Measurements from ENCODE around the gene COL1A1.

The COL1A1 gene

GRCh38 chr17:50171371-50172071 lies 29.9 kb downstream of the COL1A1 start:
- DNase-seq (ENCODE audit: low read depth), result no peak

DNA sequence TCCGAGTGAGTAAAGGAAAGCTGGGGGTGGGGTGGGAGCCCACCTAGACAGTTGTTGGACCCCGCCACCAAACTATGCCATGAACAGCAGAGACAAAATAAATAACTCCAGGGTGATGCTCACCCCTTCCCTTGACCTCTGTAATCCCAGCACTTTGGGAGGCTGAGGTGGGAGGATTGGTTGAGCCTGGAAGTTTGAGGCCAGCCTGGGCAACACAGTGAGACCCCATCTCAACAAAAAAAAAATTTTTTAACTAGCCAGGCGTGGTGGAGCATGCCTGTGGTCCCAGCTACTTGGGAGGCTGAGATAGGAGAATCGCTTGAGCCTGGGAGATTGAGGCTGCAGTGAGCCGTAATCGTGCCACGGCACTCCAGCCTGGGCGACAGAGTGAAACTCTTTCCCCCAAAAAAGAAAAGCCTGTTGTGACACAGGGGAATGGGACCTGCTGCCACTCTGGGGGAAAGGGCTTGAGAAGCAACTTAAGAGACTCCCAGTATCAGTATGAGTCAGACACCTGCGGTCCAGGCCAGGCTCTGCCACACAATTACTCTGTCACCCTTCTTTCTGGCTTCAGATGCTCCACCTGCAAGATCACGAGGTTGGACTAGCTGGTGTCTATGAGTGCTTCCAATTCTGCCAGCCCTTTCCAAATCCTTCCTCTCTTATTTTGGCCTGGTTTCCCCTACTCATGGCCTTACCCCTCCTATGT lies 30.6 kb downstream of the COL1A1 start:
- DNase-seq (ENCODE audit: low read depth), result no peak

- no peak for DNase-seq (ENCODE audit: low read depth)
Measured at GRCh38 chr17:50169881-50170459, 31.5 kb downstream of the COL1A1 start.

- DNase-seq (ENCODE audit: low read depth), result no peak
Measured at GRCh38 chr17:50169121-50169764, 32.2 kb downstream of the COL1A1 start.

DNA sequence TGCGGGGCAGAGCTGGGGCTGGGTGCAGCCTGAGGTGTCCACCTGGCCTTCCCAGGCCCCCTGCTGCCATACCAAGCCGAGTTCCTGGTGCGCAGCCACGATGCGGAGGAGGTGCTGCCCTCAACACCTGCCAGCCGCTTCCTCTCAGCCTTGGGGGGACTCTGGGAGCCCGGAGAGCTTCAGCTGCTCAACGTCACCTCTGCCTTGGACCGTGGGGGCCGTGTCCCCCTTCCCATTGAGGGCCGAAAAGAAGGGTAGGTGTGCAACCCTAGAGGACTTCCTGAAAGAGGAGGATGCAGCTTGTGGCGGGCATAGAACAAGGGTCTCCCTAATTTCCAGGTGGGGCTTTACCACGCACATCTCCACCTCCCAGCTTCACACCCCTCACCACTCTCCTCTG lies 33.1 kb downstream of the COL1A1 start:
- DNase-seq (ENCODE audit: low read depth), result no peak

DNA sequence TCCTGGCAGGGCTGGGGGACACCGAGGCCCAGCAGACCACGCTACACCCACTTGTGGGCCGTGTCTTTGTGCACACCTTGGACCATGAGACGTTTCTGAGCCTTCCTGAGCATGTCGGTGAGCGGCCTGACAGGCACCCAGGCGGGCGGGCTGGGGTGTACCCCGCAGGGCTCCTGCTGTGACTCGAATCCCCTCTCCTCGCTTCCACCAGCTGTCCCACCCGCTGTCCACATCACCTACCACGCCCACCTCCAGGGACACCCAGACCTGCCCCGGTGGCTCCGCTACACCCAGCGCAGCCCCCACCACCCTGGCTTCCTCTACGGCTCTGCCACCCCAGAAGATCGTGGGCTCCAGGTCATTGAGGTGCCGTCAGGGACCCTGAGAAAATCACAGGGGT lies 34.1 kb downstream of the COL1A1 start:
- no peak for DNase-seq (ENCODE audit: low read depth)

DNA sequence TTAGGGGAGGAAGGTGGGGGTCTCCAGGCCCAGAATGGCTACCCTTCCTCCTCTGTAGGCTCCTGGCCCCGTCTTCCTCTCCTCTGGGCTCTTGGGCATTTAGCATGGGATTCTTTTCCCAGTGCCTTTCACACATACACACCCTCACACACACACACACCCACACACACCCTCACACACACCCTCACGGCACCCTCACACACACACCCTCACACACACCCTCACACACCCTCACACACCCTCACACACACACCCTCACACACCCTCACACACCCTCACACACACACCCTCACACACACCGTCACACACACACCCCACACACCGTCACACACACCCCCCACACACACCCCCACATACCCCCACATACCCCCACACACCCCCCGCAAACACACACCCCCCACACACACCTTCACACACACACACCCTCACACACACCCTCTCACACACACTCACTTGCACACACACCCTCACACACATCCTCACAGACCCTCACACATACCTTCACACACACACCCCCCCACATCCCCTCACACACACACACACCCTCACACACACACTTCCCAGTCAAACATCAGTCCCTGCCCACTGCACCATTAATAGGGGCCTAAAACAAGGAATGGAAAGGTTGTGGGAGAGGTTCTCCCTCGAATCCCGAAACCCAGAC lies 34.8 kb downstream of the COL1A1 start:
- no peak for DNase-seq (ENCODE audit: low read depth)

- no peak for DNase-seq (ENCODE audit: low read depth)
Measured at GRCh38 chr17:50165867-50166517, 35.4 kb downstream of the COL1A1 start, which contains the start of gene SGCA. TSS of gene SGCA (plus strand) at chr17:50166005. CDS start at chr17:50166041, 36 bp downstream.

DNA sequence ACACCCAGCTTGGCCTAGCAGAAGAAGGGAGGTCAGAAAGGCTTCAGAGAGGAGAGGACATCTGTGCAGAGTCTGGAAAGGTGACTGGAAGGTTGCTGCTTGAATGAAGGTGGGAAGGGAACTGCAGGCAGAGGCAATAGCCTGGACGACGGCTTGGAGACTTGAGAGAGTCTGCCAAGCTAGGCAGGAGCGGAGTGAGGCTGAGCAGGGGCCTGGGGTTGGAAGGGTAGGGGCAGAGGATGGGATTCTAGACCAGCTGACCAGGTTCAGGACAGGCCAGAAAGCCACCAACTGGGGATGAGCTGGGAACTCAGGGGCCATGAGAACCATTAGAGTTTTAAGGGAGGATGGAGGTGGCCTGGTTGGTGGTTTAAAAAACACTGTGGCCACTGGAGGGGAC lies 36.0 kb downstream of the COL1A1 start:
- DNase-seq (ENCODE audit: low read depth), result no peak

GRCh38 chr17:50165066-50165465 lies 36.4 kb downstream of the COL1A1 start:
- no peak for DNase-seq (ENCODE audit: low read depth)

DNA sequence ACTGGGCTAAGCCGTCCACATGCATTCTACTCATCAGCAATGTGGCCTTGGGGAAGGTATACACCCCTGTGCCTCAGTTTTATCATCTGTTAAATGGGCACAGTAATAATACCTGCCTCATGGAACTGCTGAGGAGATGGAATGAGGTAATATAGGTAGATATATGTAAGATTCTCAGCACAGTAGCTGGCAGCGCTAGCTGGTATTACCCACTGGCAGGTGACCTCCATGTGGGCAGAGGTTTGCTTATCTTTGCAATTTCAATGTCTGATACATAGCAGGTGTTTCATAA lies 36.8 kb downstream of the COL1A1 start:
- DNase-seq (ENCODE audit: low read depth), result no peak

DNA sequence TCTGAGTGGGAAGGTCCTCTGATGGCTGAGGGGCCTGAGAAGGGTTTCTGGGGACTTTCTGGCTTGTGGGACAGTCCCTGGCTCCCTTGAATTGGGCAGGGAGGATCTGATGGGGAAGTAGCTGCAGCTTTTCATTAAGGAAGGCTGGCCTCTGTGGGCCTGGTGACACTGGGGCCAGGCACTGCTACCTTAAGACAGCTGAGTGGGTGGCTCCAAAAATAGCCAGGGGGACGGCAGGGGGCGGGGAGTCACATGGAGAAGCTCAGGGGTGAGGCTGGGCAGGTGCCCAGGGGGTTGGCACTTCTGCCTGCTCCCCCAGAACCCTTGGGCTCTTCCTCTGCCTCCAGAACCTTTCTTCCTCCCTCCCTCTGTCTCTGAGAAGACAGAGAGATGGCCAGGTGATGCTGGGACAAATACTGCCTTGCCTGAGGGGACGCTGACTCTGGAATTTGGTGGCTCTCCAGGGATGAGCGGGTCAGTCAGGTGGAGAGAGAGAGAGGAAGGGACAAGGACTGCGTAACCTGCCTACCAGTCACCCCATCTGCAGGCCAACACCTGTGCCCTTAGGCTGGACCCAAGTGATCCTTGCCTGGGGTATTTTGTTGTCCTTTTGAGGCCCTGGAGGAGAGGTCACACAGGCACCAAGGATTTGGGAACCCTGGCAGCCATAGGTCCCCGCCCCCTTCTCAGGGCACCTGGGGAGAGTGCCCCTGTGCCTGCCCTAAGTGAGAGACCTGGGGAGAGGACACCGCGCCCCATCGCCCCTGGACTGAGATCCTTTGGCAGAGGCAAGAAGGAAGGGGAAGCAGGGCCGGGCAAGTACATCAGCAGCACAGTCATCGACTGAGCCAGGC lies 37.4 kb downstream of the COL1A1 start:
- no peak for DNase-seq (ENCODE audit: low read depth)

DNA sequence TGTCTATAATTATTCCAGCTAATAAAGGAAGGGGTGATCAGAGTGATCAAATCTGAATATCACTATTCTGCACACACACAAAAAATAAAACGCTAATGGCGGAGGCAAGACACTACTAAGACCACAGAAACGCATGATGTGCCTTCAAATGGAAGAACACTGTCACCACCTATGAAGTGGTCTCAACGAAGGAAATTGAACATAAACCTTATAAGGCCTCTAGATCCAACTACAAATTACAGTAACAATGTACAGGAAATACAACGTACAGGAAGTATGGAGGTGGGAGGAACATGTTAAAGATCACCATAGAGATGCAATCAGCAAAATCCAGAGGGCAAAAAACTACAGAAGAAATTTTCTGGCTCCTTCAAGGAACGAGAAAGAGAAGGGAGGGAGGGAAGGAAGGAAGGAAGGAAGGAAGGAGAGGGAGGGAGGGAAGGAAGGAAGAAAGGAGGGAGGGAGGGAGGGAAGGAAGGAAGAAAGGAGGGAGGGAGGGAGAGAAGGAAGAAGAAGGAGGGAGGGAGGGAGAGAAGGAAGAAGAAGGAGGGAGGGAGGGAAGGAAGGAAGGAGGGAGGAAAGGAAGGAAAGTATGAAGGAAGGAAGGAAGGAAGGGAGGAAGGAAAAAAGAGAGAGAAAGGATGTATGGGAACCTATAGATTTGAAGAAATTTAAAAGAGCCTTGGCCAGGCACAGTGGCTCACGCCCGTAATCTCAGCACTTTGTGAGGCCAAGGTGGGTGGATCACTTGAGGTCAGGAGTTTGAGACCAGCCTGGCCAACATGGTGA lies 38.8 kb downstream of the COL1A1 start:
- no peak for DNase-seq (ENCODE audit: low read depth)

DNA sequence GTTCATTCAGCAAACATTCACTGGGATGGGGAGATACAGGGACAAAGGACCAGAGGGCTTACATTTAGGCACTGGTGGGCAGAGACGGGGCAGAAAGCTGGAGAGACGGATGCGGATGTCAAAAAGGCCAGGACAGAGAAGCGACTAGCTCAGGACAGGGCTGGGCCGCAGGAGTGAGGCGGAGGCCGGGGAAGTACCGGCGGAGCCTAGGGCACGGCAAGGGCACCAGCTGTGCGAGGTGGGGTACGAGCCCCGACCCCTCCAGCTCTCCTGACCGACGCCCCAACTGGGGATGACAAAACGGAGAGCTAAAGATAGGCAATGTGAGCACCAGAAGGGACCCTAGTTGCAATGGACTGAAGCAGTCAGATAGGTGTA lies 39.5 kb downstream of the COL1A1 start:
- no peak for DNase-seq (ENCODE audit: low read depth)

DNA sequence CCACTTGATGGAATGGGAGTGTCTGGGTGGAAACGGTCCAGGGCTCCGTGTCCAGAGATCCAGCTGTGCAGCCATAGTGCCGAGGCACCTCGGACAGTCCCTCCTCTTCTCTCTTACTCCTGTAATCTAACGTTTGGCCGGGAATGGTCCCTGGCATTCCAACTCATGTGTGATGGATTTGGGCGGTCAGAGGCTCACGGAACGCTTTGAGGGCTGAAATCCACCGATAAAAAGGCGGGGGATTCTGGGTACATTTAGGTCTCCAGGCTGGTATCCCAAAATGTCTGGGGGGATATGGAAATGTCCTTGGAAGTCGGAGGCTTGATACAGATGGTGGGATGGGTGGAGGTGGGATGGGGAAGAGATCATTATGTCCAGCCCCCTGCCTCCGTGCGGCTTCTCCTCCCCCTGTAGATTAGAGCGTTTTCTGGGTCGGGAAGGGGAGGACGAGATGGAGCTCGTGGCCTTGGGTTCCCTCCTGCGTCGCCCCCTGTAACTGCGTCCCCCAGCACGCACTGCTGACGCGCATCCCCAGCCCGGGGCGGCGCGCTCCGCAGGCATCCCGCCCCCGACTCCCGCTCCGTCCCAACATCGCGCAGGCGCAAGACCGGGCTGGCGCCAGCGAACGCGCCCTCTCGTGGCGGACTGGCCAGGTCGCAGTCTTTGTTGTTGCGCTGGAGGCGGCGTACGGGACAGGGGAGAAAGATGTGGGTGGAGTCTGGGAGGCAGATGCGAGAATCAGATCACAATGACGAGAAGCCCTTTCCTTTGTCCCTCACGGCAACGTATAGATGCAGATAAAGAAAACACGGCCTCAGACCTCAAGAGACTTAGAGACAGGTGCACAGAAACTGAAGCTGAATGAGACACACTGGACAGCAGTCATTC lies 40.2 kb downstream of the COL1A1 start:
- peak; percentile 94 for DNase-seq (ENCODE audit: low read depth)

DNA sequence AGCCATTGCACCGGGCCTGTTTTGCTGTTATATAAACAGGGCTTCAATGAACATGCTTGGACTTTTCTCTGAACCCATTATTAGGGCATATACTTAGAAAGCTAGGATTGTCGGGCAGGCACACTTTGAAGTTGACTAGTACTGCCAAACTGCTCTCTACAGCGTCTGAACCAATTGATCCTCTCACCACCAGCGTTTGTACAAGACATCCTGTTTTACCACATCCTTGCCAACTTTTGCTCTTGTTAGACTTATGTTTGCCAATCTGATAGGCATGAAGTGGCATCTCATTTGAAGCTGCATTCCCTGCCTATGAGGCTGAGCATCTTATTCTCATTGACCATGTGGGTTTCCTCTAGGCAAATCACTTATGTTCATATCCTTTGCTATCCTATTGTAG lies 43.5 kb downstream of the COL1A1 start:
- DNase-seq (ENCODE audit: low read depth), result no peak

DNA sequence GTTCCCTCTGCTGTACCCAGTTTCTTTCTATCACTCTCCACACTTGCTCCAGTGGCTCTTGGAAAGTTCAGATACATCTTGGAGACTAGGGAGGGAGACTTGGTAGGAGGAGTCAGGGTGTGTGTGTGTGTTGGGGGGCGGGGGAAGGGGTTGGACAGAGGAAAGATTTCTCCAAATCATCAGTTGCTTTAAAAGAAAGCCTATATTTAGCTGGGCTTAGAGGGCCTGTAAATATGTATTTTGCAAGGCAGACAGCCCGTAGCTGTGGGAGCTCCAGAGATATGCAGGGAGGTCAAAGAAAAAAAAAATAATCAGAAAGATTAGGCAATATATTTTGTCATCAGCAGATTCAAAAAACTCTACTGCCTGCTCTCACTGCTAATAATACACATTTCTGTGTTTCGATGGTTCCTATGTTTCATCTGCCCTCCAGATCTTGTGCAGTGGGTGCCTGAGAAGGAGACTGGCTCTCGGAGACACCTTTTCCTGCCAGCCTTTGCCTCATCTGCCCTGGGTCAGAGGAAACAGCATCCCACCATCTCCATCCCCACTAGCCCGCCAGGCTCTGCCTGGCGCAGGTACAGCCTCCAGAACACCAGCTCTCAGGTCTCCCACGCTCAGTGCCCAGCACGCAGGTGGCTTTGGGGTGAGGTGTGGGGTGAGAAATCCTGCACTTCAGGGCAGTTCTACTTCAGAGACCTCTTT lies 46.2 kb downstream of the COL1A1 start:
- no peak for DNase-seq (ENCODE audit: low read depth)

DNA sequence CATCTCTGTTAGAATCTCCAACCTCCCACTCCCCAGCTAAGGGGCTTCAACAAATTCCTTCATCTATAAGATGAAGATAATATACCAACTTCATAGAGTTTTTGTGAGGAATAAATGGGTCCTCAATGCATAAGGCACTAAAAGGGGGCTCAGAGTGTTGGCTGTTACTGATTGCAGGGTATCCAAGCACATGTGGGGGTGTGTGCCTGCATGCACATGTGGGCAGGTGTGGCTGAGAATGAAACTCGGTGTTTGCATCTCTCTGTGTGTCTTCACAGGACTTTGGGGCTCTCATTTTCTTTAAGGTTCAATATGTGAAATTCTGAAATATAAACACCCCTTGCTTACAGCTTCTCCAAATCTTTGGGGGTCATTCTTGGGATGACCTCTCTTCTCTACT lies 46.8 kb downstream of the COL1A1 start:
- DNase-seq (ENCODE audit: low read depth), result no peak

All from stimulated activated CD8-positive, alpha-beta memory T cell treated with anti-CD3 and anti-CD28 coated beads, Interleukin-12 subunit alpha, Interleukin-12 subunit beta, amount 100 ng/mL, for 1 hour (primary cell).